GM18870 (cell line): ENCODE data around the gene HAL.

ENCODE experiments used
- ATAC-seq: cut with Tn5 transposase; IDR thresholded peaks from one replicate; pipeline ENCODE4 v1.9.1; 2021; ENCODE audit warnings: moderate library complexity; ENCODE audit not compliant: unreplicated experiment

HAL gene

DNA sequence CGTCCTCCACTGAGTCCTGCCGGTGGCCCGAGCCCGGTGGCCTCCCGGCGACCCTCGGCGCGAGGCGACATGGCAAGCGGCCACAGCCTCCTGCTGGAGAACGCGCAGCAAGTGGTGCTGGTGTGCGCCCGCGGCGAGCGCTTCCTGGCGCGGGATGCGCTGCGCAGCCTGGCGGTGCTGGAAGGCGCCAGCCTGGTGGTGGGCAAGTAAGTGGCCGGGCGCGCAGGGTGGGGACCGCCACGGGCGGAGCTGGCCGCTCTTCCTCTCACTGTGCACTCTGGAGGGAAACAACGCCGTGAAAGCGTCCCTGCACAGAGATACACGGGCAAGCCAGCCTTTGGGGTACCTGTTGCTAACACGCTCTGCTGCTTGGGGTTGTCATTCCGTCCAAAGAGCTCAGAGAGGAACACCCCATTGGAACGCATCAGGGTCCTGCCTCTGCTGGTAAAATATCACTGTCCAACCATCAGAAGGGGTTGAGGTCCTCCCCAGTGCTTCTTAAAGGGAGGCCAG is 52.8 kb downstream of the HAL start, which contains the start of gene AMDHD1:
Gene AMDHD1, plus strand, starts transcription at position 2 of the 513 bp plus-strand sequence. Its CDS starts 68 bp downstream, at position 70.
- ATAC-seq = peak; percentile 39

DNA sequence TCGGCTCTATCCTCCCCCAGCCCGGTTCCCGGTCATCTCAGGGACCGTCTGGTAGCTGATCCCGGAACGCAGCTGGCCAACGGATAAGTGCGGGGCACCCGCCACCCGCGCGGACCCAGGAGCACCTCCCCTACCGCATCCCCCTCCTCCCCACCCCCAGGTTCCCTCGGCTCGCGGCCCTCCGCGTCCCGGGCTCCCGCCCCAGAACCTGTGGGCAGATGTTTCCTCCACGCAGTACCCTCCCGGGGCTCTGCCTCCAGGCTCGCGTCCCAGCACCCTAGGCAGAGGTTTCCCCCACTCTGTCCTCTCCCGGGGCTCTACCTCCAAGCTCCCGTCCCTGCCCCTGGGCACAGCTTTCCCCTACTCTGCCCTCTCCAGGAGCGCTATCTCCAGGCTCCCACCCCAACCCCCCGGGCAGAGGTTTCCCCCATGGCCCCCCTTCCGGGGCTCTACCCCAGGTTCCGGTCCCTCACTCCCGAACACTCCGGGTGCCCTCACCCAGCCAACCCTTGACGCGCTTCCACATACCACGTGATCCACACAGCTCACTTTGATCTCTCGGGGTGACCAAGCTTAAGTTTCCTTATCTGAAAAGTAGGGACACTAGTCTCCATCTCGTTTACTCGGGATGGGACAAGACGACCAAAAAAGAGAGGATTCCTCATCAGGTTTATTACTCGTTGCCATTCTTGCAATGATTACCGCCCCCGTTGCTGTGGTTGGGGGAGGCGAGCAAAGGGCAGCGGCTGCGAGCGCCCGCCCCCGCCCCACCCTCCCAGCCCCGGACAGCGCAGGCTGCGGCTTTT is 53.4 kb downstream of the HAL start, which contains the start of gene CCDC38:
Gene CCDC38, minus strand, starts transcription at position 91 of the 806 bp plus-strand sequence. CDS start 6,105 bp downstream, outside the sequence.
- ATAC-seq = peak; percentile 98

DNA sequence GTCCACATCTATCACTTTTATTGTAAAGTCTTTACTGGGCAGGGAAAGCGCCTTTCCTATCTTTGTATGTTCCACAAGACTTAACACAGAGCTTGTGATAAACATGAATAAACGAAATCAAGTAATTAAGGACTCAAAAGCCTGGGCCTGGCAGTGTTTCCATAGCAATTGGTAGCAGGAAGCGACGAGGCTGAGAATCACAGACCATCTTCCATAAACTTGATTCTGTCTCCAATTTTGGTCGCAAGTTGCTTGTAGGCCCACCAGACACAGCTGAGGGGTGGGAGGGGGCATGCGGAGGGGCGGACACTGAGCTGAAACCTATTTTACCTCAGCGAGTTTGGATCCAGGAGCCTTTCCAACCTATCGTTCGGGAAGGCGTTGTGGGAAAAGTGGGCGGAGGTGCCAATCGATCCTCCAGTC is 54.0 kb downstream of the HAL start:
- no peak for ATAC-seq

DNA sequence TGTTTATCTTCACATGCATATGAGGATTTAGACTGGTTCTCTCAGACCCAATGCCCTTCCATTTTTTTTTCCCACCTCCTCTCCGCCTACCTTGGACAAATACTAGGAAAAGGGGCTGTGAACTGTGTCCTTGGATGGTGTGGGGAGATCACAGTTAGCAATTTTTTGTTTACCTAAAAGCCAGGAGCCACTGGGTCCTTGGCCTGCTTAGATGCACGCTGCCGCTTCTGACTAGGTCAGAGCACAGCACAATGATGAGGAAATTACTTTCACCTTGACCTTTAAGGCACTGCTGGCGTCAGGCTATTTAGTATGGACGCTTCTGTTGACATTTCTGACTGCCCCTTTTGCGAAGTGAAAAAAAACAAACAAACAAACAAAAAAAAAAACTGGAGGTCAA is 55.6 kb downstream of the HAL start:
- ATAC-seq = no peak
